ENCODE results near the gene ACE2.

DNA sequence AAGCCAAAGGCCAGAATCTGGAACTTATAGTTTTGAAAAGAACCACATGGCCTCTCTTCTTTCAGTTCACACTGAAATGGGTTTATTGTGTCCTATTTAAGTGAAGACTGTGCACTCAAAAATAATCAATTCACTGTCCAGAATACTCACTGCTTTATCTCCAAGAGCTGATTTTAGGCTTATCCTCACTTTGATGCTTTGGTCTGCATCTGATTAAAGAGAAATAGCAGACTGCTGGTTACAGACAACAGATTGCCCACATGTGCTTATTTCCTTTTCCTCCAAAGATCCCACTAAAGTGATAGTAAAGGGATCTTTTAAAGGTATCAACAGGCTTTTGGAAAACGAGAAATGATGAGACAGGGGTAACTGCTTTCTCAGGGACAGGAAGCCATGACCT lies 30.6 kb downstream of the ACE2 start:
- TF ChIP-seq CTCF (IDR thresholded peaks at IDR 0.05) (no peak), POLR2AphosphoS5 (IDR thresholded peaks at IDR 0.05) (no peak)
